CD14-positive monocyte (primary cell): Measurements from ENCODE around the gene RAB35. TPM values are rescaled to one million over a fixed set of nuclear protein-coding genes. Genes with fewer than 3 reads are reported as not detected.

ENCODE experiments used
- DNase-seq, 3 donors: peaks; one replicate each; pipeline ENCODE4 v3.0.0-alpha.2; 2011 to 2022
- H2AFZ ChIP-seq: 2 replicates; pipeline ENCODE4 v1.6.0; 2012; ENCODE audit warnings: mild to moderate bottlenecking, low read depth, low read length, inconsistent platforms; ENCODE audit not compliant: insufficient read depth, poor library complexity, severe bottlenecking
- H3K27ac ChIP-seq, 2 donors: 1 replicate in 1 of 2; 2 replicates in 1 of 2; pipeline ENCODE4 v1.5.1; 2012 to 2013; ENCODE audit warnings: low read length in 2 of 2, control low read depth in 1 of 2, inconsistent platforms in 1 of 2, low read depth in 1 of 2, mild to moderate bottlenecking in 1 of 2
- H3K27me3 ChIP-seq, 2 donors: one replicate each; pipeline versions ENCODE4 v1.6.0 to v1.6.1; 2011 to 2013; ENCODE audit warnings: low read length in 2 of 2; ENCODE audit not compliant: control insufficient read depth in 2 of 2, insufficient read depth in 2 of 2
- H3K36me3 ChIP-seq, 2 donors: replicated peaks in 1 of 2; 1 replicate in 1 of 2; 2 replicates in 1 of 2; pipeline versions ENCODE4 v1.5.1 to v1.6.1; 2012 to 2013; ENCODE audit warnings: low read length in 2 of 2, control low read depth in 1 of 2, inconsistent platforms in 1 of 2, mild to moderate bottlenecking in 1 of 2; ENCODE audit not compliant: insufficient read depth in 2 of 2, control insufficient read depth in 1 of 2
- H3K4me1 ChIP-seq, 2 donors: 1 replicate in 1 of 2; 2 replicates in 1 of 2; pipeline versions ENCODE4 v1.5.1 to v1.6.1; 2012 to 2013; ENCODE audit warnings: low read length in 2 of 2, control low read depth in 1 of 2, inconsistent platforms in 1 of 2, mild to moderate bottlenecking in 1 of 2, moderate library complexity in 1 of 2; ENCODE audit not compliant: insufficient read depth in 2 of 2, control insufficient read depth in 1 of 2
- H3K4me2 ChIP-seq: replicated peaks from 2 replicates; pipeline ENCODE3; 2012; ENCODE audit warnings: low read length, moderate library complexity, mild to moderate bottlenecking; ENCODE audit not compliant: poor library complexity, severe bottlenecking; ENCODE audit errors: extremely low read depth
- H3K4me3 ChIP-seq, 3 experiments: fragments of 200-600 bp in 1 of 3; sonication (generic) in 1 of 3; replicated peaks in 1 of 3; 1 replicate in 2 of 3; 2 replicates in 1 of 3; pipeline ENCODE4 v1.5.1; 2011 to 2013; ENCODE audit warnings: low read length in 3 of 3, mild to moderate bottlenecking in 3 of 3, control low read depth in 2 of 3, low read depth in 2 of 3, inconsistent platforms in 1 of 3, moderate library complexity in 1 of 3
- H3K79me2 ChIP-seq: 2 replicates; pipeline ENCODE4 v1.6.0; 2012; ENCODE audit warnings: mild to moderate bottlenecking, control low read depth, inconsistent platforms, low read length, moderate library complexity; ENCODE audit not compliant: insufficient read depth
- H3K9ac ChIP-seq: 2 replicates; pipeline ENCODE4 v1.6.0; 2017; ENCODE audit warnings: low read length, mild to moderate bottlenecking; ENCODE audit not compliant: insufficient read depth, poor library complexity, severe bottlenecking
- H3K9me3 ChIP-seq, 2 donors: replicated peaks in 1 of 2; 1 replicate in 1 of 2; 2 replicates in 1 of 2; pipeline versions ENCODE4 v1.5.1 to v1.6.1; 2012 to 2013; ENCODE audit warnings: low read length in 2 of 2, control low read depth in 1 of 2; ENCODE audit not compliant: control insufficient read depth in 1 of 2, insufficient read depth in 1 of 2
- H4K20me1 ChIP-seq: 2 replicates; pipeline ENCODE4 v1.6.0; 2012; ENCODE audit warnings: mild to moderate bottlenecking, low read length, control low read depth, moderate library complexity; ENCODE audit not compliant: insufficient read depth
- H3K27ac Mint-ChIP-seq, 7 donors: one replicate each; pipeline ENCODE4 v1.8.0; 2020; ENCODE audit warnings: mild to moderate bottlenecking in 7 of 7, mixed read lengths in 7 of 7, moderate library complexity in 6 of 7, inconsistent platforms in 2 of 7
- H3K27me3 Mint-ChIP-seq, 3 donors: one replicate each; pipeline ENCODE4 v1.8.0; 2021 to 2022; ENCODE audit warnings: low read depth in 3 of 3, mild to moderate bottlenecking in 3 of 3, mixed read lengths in 3 of 3, moderate library complexity in 3 of 3, inconsistent platforms in 1 of 3
- H3K36me3 Mint-ChIP-seq, 2 donors: one replicate each; pipeline ENCODE4 v1.8.0; 2020; ENCODE audit warnings: mixed read lengths in 2 of 2, inconsistent platforms in 1 of 2, mild to moderate bottlenecking in 1 of 2
- H3K4me1 Mint-ChIP-seq: one replicate; pipeline ENCODE4 v1.8.0; 2020; ENCODE audit warnings: mild to moderate bottlenecking, mixed read lengths
- H3K4me3 Mint-ChIP-seq, 2 donors: one replicate each; pipeline ENCODE4 v1.8.0; 2020; ENCODE audit warnings: mild to moderate bottlenecking in 2 of 2, mixed read lengths in 2 of 2, moderate library complexity in 1 of 2
- H3K9me3 Mint-ChIP-seq, 7 donors: one replicate each; pipeline ENCODE4 v1.8.0; 2020 to 2022; ENCODE audit warnings: mixed read lengths in 7 of 7, mild to moderate bottlenecking in 6 of 7, moderate library complexity in 6 of 7, inconsistent platforms in 2 of 7
- CTCF ChIP-seq: fragments of 200-600 bp; IDR thresholded peaks from one replicate; pipeline ENCODE4 v1.8.0; 2022; ENCODE audit warnings: antibody characterized with exemption, mild to moderate bottlenecking
- WGBS: methylation state at CpG from one replicate; pipeline ENCODE4 v1.1.5; 2013; ENCODE audit warnings: missing lambda C conversion rate; ENCODE audit not compliant: insufficient coverage; 5-methylcytosine and 5-hydroxymethylcytosine counted together
- intact Hi-C, 2 donors: fragments of 100-400 bp; cut with micrococcal nuclease; formaldehyde crosslinking; loops; one replicate each; pipeline versions ENCODE4 v1.15.0 to v1.15.1; 2023
- polyA plus RNA-seq, 3 donors: library from polyadenylated mRNA; depleted of rRNA in 1 of 3; unstranded in 2 of 3; stranded (reverse) in 1 of 3; fragments of 300-500 nt in 2 of 3; fragments of >200 nt in 1 of 3; fragmentation: Illumina TruSeq in 2 of 3; gene quantifications; 1 replicate in 2 of 3; 2 replicates in 1 of 3; pipeline ENCODE4 v1.2.3, GENCODE V29; 2012 to 2021

Gene RAB35
- polyA plus RNA-seq, 3 donors, result 20.4 to 27.3 (median 21.6) TPM

DNA sequence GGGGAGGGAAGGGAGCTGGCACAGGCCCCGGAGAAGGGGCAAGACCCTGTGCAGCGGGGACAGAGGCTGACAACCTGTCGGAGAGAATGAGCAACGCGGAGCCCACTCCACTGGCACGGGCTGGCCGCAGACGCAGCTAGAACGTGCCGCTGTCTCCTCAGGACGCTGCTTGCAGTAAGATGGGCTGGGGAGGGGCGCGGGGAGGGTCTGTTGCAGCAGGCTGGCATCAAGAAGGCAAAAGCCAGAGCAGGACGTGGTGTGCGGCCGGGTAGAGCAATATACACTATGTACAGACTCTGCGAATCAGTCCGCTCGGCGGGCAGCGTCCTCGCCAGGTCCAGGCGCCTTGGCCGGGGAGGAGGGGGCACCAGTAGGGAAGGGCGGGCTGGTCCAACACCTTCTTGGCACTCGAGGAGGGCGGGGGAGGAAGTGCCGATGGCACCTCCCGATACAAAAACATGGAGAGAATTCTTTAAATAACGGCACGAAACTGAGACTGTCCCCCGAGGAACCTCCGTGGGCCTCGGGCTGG is 19.8 kb downstream of the RAB35 start:
- 99% methylated on average over 31 of the region's 34 CpGs for WGBS
- no peak overlapping the region for H3K4me3 Mint-ChIP-seq
- H3K36me3 ChIP-seq, result peaks cover 71 to 74% of the 10 kb centered on the region in 2 donors

GRCh38 chr12:120095736-120096135 is 20.8 kb downstream of the RAB35 start:
- H3K4me2 ChIP-seq, result no peak overlapping the region
- peaks cover 61 to 64% of the 10 kb centered on the region in 2 donors for H3K36me3 ChIP-seq
- no peak overlapping the region for H3K4me3 Mint-ChIP-seq
- peaks cover 60 to 72% of the 10 kb centered on the region in 2 donors for H3K36me3 Mint-ChIP-seq
- H3K4me3 ChIP-seq, result no peak overlapping the region
- no peaks in the 10 kb centered on the region for H3K9me3 ChIP-seq
- peaks cover 84% of the 10 kb centered on the region for H4K20me1 ChIP-seq
- peaks cover 2% of the 10 kb centered on the region for H3K4me1 Mint-ChIP-seq
- H3K27me3 ChIP-seq, result no peaks in the 10 kb centered on the region
- H3K9me3 Mint-ChIP-seq, result no peaks in the 10 kb centered on the region
- H3K79me2 ChIP-seq, result peaks cover 22% of the 10 kb centered on the region
- no peaks in the 10 kb centered on the region for H3K4me1 ChIP-seq
- TF ChIP-seq CTCF, result no peak
- intact Hi-C loops, result no loop called here
- H3K9ac ChIP-seq, result no peak overlapping the region
- no peak for DNase-seq
- peaks cover 0 to 3% (median 0%) of the 10 kb centered on the region in 3 donors for H3K27me3 Mint-ChIP-seq
- WGBS, result 100% methylated on average over 4 of the region's 8 CpGs
- H3K27ac ChIP-seq, result no peak overlapping the region
- H3K27ac Mint-ChIP-seq, result peak overlapping the region in 1 of 7 donors; percentile 30
- H2AFZ ChIP-seq, result no peak overlapping the region

More for the DNA sequence above, 19.8 kb downstream of the RAB35 start:
- Histone ChIP-seq H3K27ac (peak overlapping the region in 1 of 2 donors; percentile 20), H3K9me3 (no peaks in the 10 kb centered on the region), H4K20me1 (peaks cover 94% of the 10 kb centered on the region), H3K9ac (no peak overlapping the region), H3K4me3 (no peak overlapping the region), H3K4me2 (no peak overlapping the region), H2AFZ (no peak overlapping the region), H3K79me2 (peaks cover 32% of the 10 kb centered on the region), H3K4me1 (peaks cover 0 to 2% of the 10 kb centered on the region in 2 donors), H3K27me3 (no peaks in the 10 kb centered on the region)
- H3K4me1 Mint-ChIP-seq, result peaks cover 4% of the 10 kb centered on the region
- H3K9me3 Mint-ChIP-seq, result no peaks in the 10 kb centered on the region
- H3K36me3 Mint-ChIP-seq, result peaks cover 65 to 82% of the 10 kb centered on the region in 2 donors
- no peak for DNase-seq
- no peaks in the 10 kb centered on the region for H3K27me3 Mint-ChIP-seq
- intact Hi-C loops, result no loop called here
- TF ChIP-seq CTCF, result no peak
- H3K27ac Mint-ChIP-seq, result peak overlapping the region in 2 of 7 donors; percentile 30 to 48
